HG03175 (cell line): Measurements from ENCODE around the gene KRT82.
"Not testable (repeated sequence)": the region's sequence is repeated elsewhere in the genome, so short reads cannot be mapped to it uniquely, and the experiment has no call there.

ENCODE experiments used
- ATAC-seq: cut with Tn5 transposase; IDR thresholded peaks from one replicate; pipeline ENCODE4 v1.9.1; 2021; ENCODE audit warnings: mild to moderate bottlenecking, moderate library complexity; ENCODE audit not compliant: unreplicated experiment

The KRT82 gene

DNA sequence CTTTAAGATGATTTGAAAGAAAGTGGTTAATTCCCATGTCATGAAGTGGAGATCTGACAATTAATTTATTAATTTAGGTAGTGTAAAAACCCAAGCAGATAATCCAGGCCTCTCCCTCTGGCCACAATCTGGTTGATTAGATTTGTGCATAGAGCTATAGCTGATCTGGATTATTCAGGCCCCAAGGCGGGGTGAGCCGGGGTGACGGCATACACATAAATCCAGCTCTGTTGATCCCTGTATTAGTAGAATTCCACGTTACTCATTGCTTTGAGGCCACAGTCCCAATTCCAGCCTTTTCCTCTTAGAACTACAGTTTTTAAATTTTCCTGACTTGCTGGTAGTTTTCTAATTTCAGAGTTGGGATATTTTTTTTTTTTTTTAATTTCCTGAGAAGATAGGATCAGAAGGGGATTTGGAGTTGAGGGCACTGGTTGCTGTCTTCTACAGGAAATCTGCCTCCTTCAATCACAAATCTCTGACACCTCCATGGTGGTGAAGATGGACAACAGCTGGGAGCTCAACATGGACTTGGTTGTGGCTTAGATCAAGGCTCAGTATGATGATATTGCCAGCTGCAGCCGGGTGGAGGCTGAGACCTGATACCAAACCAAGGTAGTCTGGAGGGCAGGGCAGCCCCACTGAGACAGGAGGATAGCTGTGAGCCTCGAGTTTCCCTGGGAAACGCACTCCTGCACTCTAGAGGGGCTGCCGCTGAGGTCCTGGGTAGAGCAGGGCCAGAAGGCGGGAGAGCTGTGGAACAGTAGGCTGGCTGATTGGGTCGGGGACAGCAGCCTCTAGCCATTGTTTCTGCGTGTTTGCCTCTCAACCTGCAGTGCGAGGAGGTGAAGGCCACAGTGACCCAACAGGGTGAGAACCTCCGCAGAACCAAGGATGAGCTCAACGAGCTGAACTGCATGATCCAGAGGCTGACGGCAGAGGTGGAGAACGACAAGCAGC is 58.3 kb downstream of the KRT82 start:
- no peak for ATAC-seq

DNA sequence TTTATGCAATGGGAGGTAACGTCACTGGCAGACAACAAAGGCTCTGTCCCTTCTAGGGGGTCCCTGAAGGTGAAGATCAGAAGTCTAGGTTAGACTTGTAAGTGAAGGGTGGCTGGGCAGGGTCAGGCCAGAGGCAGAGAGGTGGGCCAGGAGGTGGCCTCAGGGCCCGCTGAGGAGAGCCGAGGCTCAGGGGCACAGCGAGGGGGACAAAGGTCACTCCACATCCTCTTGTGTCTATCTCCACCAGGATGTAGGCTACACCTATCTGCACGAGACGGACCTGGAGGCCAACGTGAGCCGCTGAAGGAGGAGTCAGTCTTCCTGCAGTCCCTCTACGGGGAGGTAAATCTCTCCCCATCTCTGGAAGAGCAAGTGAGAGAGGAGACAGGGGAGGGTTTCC is 59.1 kb downstream of the KRT82 start:
- ATAC-seq: no peak

- ATAC-seq: no peak
These were observed 59.5 kb downstream of the KRT82 start for GRCh38 chr12:52346593-52346992.

DNA sequence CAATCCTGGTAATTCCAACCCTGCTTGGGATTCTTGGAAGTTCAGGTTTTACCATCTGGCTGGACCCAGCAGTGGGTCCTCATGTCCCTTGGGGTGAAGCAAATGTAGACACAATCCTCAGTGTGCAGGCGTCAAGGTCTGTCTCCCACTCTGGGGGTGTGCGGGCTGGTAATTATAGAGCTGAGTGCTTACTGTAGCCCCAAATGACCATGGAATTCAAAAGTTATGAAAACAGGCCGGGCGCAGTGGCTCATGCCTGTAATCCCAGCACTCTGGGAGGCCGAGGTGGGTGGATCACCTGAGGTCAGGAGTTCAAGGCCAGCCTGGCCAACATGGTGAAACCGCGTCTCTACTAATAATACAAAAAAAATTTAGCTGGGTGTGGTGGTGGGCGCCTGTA is 61.1 kb downstream of the KRT82 start:
- not testable (repeated sequence) for ATAC-seq

GRCh38 chr12:52344111-52344510 is 62.0 kb downstream of the KRT82 start:
- ATAC-seq: no peak
